ENCODE data around the gene TGM5.

GRCh38 chr15:43226436-43227305 is 40.1 kb downstream of the TGM5 start:
- TF ChIP-seq EZH2 (IDR thresholded peaks at IDR 0.05; ENCODE audit: borderline replicate concordance, insufficient read depth, low read depth, low read length, poor library complexity, severe bottlenecking), result no peak
- TF ChIP-seq, protein P1, sequence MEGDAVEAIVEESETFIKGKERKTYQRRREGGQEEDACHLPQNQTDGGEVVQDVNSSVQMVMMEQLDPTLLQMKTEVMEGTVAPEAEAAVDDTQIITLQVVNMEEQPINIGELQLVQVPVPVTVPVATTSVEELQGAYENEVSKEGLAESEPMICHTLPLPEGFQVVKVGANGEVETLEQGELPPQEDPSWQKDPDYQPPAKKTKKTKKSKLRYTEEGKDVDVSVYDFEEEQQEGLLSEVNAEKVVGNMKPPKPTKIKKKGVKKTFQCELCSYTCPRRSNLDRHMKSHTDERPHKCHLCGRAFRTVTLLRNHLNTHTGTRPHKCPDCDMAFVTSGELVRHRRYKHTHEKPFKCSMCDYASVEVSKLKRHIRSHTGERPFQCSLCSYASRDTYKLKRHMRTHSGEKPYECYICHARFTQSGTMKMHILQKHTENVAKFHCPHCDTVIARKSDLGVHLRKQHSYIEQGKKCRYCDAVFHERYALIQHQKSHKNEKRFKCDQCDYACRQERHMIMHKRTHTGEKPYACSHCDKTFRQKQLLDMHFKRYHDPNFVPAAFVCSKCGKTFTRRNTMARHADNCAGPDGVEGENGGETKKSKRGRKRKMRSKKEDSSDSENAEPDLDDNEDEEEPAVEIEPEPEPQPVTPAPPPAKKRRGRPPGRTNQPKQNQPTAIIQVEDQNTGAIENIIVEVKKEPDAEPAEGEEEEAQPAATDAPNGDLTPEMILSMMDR (IDR thresholded peaks at IDR 0.05), result no peak
